HepG2 (cell line): ENCODE results near the gene CLCC1. TPM values are rescaled to one million over a fixed set of nuclear protein-coding genes. Genes with fewer than 3 reads are reported as not detected.

ENCODE experiments used
- ATAC-seq: fragments of 200-7000 bp; cut with Tn5 transposase; 3 replicates; pipeline ENCODE4 v1.9.1; 2020; ENCODE audit warnings: mild to moderate bottlenecking, moderate library complexity
- BruUV-seq: library from RNA; stranded (reverse); fragments of 400-500 nt; replicated peaks from 2 replicates; lab custom pipeline; 2021; lab: Mats Ljungman, UMichigan
- CTCF ChIA-PET: fragments of 300-600 bp; formaldehyde crosslinking; extraction: SDS; loops from one replicate; lab custom pipeline; 2021; ENCODE audit warnings: low total read pairs, inconsistent platforms, low intra/inter-chr PET ratio; lab: Yijun Ruan, JAX
- POLR2A ChIA-PET: fragments of 350-600 bp; sonication (Branson Sonifier 250); formaldehyde crosslinking; loops from one replicate; lab custom pipeline; 2020; ENCODE audit warnings: antibody characterized with exemption, inconsistent platforms; lab: Yijun Ruan, JAX
- DNase-seq: peaks from one replicate; pipeline ENCODE4 v3.0.0-alpha.2; 2015; ENCODE audit warnings: low spot score
- FAIRE-seq: peaks from 3 replicates; lab custom pipeline; 2011; peaks lifted over from hg19 to GRCh38; lab: Jason Lieb, UNC
- H2AFZ ChIP-seq: one replicate; pipeline ENCODE4 v1.6.1; 2011; ENCODE audit warnings: low read length, inconsistent platforms
- H3K27ac ChIP-seq: fragments of 300-600 bp; 3 replicates; pipeline ENCODE4 v1.8.0; 2011; ENCODE audit warnings: mixed run types, mild to moderate bottlenecking, mixed read lengths, low read length, inconsistent platforms; ENCODE audit not compliant: insufficient read depth; ENCODE audit errors: extremely low read length
- H3K27me3 ChIP-seq, 2 experiments: fragments of 200-600 bp in 1 of 2; 2 replicates in 1 of 2; 3 replicates in 1 of 2; pipeline versions ENCODE4 v1.6.0 to v1.8.0; 2011; ENCODE audit warnings: low read length in 2 of 2, mild to moderate bottlenecking in 2 of 2, moderate library complexity in 2 of 2, inconsistent platforms in 1 of 2; ENCODE audit not compliant: insufficient read depth in 2 of 2, control insufficient read depth in 1 of 2
- H3K36me3 ChIP-seq, 2 experiments: fragments of 200-600 bp in 1 of 2; replicated peaks in 1 of 2; 2 replicates in 1 of 2; 3 replicates in 1 of 2; pipeline versions ENCODE4 v1.5.1 to v1.8.0; 2011; ENCODE audit warnings: low read length in 2 of 2, inconsistent platforms in 1 of 2; ENCODE audit not compliant: insufficient read depth in 2 of 2, control insufficient read depth in 1 of 2
- H3K4me1 ChIP-seq: 2 replicates; pipeline ENCODE4 v1.5.1; 2012; ENCODE audit warnings: low read length, inconsistent platforms; ENCODE audit not compliant: insufficient read depth
- H3K4me2 ChIP-seq: 2 replicates; pipeline ENCODE4 v1.6.0; 2011; ENCODE audit warnings: low read depth, low read length, inconsistent platforms
- H3K4me3 ChIP-seq, 3 experiments: fragments of 200-600 bp in 1 of 3; sonication (generic), shearing (Covaris generic) in 1 of 3; replicated peaks in 1 of 3; 2 replicates each; pipeline ENCODE4 v1.5.1; 2011 to 2016; ENCODE audit warnings: low read length in 3 of 3, inconsistent platforms in 2 of 3, low read depth in 2 of 3, mild to moderate bottlenecking in 2 of 3, control low read depth in 1 of 3, mixed read lengths in 1 of 3; ENCODE audit not compliant: insufficient read depth in 1 of 3
- H3K79me2 ChIP-seq: one replicate; pipeline ENCODE4 v1.6.1; 2011; ENCODE audit warnings: low read length, inconsistent platforms; ENCODE audit not compliant: insufficient read depth
- H3K9ac ChIP-seq: 2 replicates; pipeline ENCODE4 v1.6.0; 2011; ENCODE audit warnings: mild to moderate bottlenecking, low read depth, low read length, inconsistent platforms; ENCODE audit not compliant: insufficient read depth
- H3K9me3 ChIP-seq: 2 replicates; pipeline ENCODE4 v1.5.1; 2012; ENCODE audit warnings: mild to moderate bottlenecking, low read length
- H4K20me1 ChIP-seq: 2 replicates; pipeline ENCODE4 v1.6.0; 2011; ENCODE audit warnings: inconsistent platforms, mild to moderate bottlenecking, low read length, moderate library complexity; ENCODE audit not compliant: insufficient read depth
- ESRRA ChIP-seq: sonication (generic); formaldehyde crosslinking; IDR thresholded peaks from 2 replicates; pipeline ENCODE4 v1.5.1; 2020; ENCODE audit warnings: mild to moderate bottlenecking, low read depth, missing genetic modification reagents
- IRX3 ChIP-seq: sonication (generic); formaldehyde crosslinking; IDR thresholded peaks from 2 replicates; pipeline ENCODE4 v1.8.1; 2023; ENCODE audit warnings: mild to moderate bottlenecking, low read depth, missing genetic modification reagents, borderline replicate concordance
- JARID2 ChIP-seq: sonication (generic); formaldehyde crosslinking; IDR thresholded peaks from 2 replicates; pipeline ENCODE4 v1.8.1; 2023; ENCODE audit warnings: missing genetic modification reagents, inconsistent platforms; ENCODE audit not compliant: insufficient replicate concordance
- KLF12 ChIP-seq: sonication (generic); formaldehyde crosslinking; IDR thresholded peaks from 2 replicates; pipeline ENCODE4 v1.4.0; 2020; ENCODE audit warnings: missing genetic modification reagents, borderline replicate concordance
- KMT2A ChIP-seq: sonication (generic); formaldehyde crosslinking; IDR thresholded peaks from 2 replicates; pipeline ENCODE4 v1.4.0; 2020; ENCODE audit warnings: missing genetic modification reagents
- NKX3-1 ChIP-seq: sonication (generic); formaldehyde crosslinking; IDR thresholded peaks from 2 replicates; pipeline ENCODE4 v1.5.0; 2020; ENCODE audit warnings: missing genetic modification reagents
- PAX8 ChIP-seq: sonication (generic); formaldehyde crosslinking; IDR thresholded peaks from 2 replicates; pipeline ENCODE4 v1.8.0; 2022; ENCODE audit warnings: mild to moderate bottlenecking, missing genetic modification reagents, borderline replicate concordance
- PCBP1 ChIP-seq: fragments of 200-400 bp; formaldehyde crosslinking; IDR thresholded peaks from 2 replicates; pipeline ENCODE4 v1.6.1; 2017; ENCODE audit warnings: mild to moderate bottlenecking, low read depth, low read length, borderline replicate concordance
- REPIN1 ChIP-seq: sonication (generic); formaldehyde crosslinking; IDR thresholded peaks from 2 replicates; pipeline ENCODE4 v1.8.0; 2022; ENCODE audit warnings: missing genetic modification reagents, low read depth, mild to moderate bottlenecking, borderline replicate concordance
- TOE1 ChIP-seq: sonication (generic); formaldehyde crosslinking; IDR thresholded peaks from 2 replicates; pipeline ENCODE4 v1.4.0; 2020; ENCODE audit warnings: mild to moderate bottlenecking, missing genetic modification reagents
- ZBTB8A ChIP-seq: sonication (generic); formaldehyde crosslinking; IDR thresholded peaks from 2 replicates; pipeline ENCODE4 v1.4.0; 2020; ENCODE audit warnings: mild to moderate bottlenecking, low read depth, missing genetic modification reagents, borderline replicate concordance
- ZFP36L1 ChIP-seq: sonication (generic); formaldehyde crosslinking; IDR thresholded peaks from 2 replicates; pipeline ENCODE4 v1.8.0; 2022; ENCODE audit warnings: mild to moderate bottlenecking, missing genetic modification reagents, moderate library complexity
- ZNF225 ChIP-seq: sonication (generic); formaldehyde crosslinking; IDR thresholded peaks from 2 replicates; pipeline ENCODE4 v1.4.0; 2020; ENCODE audit warnings: mild to moderate bottlenecking, missing genetic modification reagents
- ZNF567 ChIP-seq: sonication (generic); formaldehyde crosslinking; IDR thresholded peaks from 2 replicates; pipeline ENCODE4 v1.8.1; 2023; ENCODE audit warnings: mild to moderate bottlenecking, missing genetic modification reagents, borderline replicate concordance
- ZNF569 ChIP-seq: sonication (generic); formaldehyde crosslinking; IDR thresholded peaks from 2 replicates; pipeline ENCODE4 v1.5.0; 2020; ENCODE audit warnings: mild to moderate bottlenecking, missing genetic modification reagents, moderate library complexity, borderline replicate concordance
- ZNF670 ChIP-seq: sonication (generic); formaldehyde crosslinking; IDR thresholded peaks from 2 replicates; pipeline ENCODE4 v1.8.0; 2022; ENCODE audit warnings: mild to moderate bottlenecking, missing genetic modification reagents, borderline replicate concordance
- ZNF678 ChIP-seq: sonication (generic); formaldehyde crosslinking; IDR thresholded peaks from 2 replicates; pipeline ENCODE4 v1.4.0; 2020; ENCODE audit warnings: mild to moderate bottlenecking, missing genetic modification reagents
- ZZZ3 ChIP-seq: sonication (generic); formaldehyde crosslinking; IDR thresholded peaks from 2 replicates; pipeline ENCODE4 v1.4.0; 2020; ENCODE audit warnings: missing genetic modification reagents, mild to moderate bottlenecking, borderline replicate concordance
- WGBS: methylation state at CpG from one replicate; pipeline ENCODE4 v1.1.6; 2017; ENCODE audit warnings: low lambda C conversion rate; 5-methylcytosine and 5-hydroxymethylcytosine counted together
- in situ Hi-C: cut with HindIII; loops from 2 replicates; pipeline ENCODE4 v1.10.0; 2017; ENCODE audit warnings: low pct_unique_long_range_greater_than_20kb; ENCODE audit not compliant: extremely low pct_ligation_motif_present
- intact Hi-C: fragments of 100-400 bp; cut with micrococcal nuclease; formaldehyde crosslinking; loops from one replicate; pipeline ENCODE4 v1.10.0; 2022; ENCODE audit not compliant: unreplicated experiment
- polyA plus RNA-seq, 8 experiments: library from polyadenylated mRNA; depleted of rRNA in 3 of 8; stranded (reverse) in 7 of 8; unstranded in 1 of 8; fragments of >200 nt; fragmentation: Illumina TruSeq in 4 of 8; extraction: Trizol in 4 of 8; gene quantifications; 2 replicates each; pipeline versions ENCODE4 v1.2.1 to v1.2.3, GENCODE V29; 2011 to 2016; ENCODE audit warnings: low read depth in 4 of 8, missing spikeins in 1 of 8, mixed read lengths in 1 of 8; ENCODE audit not compliant: insufficient read depth in 1 of 8
- total RNA-seq, 5 experiments: library from RNA; depleted of rRNA; stranded (reverse); fragments of >200 nt; fragmentation: Illumina TruSeq; extraction: Trizol; gene quantifications; 2 replicates each; pipeline ENCODE4 v1.2.3, GENCODE V29; 2016; ENCODE audit warnings: low read depth in 1 of 5
- TF ChIP-seq, protein P1 (sequence below), 2 experiments: sonication (generic) in 1 of 2; formaldehyde crosslinking in 1 of 2; IDR thresholded peaks; 2 replicates each; pipeline versions ENCODE4 v1.5.1 to v1.6.1; 2011 to 2020; ENCODE audit warnings: borderline replicate concordance in 1 of 2, low read depth in 1 of 2, low read length in 1 of 2, mild to moderate bottlenecking in 1 of 2, missing genetic modification reagents in 1 of 2, moderate library complexity in 1 of 2
- TF ChIP-seq, protein P2 (sequence below): sonication (generic); formaldehyde crosslinking; IDR thresholded peaks from 2 replicates; pipeline ENCODE4; 2020; ENCODE audit warnings: missing genetic modification reagents, mild to moderate bottlenecking, borderline replicate concordance

CLCC1 gene
- total and polyA plus RNA-seq, 2 of the 13 experiments (the other 11 are each of a cell fraction or from before 2014, with no cell fraction given), result 16.0 to 25.8 TPM

DNA sequence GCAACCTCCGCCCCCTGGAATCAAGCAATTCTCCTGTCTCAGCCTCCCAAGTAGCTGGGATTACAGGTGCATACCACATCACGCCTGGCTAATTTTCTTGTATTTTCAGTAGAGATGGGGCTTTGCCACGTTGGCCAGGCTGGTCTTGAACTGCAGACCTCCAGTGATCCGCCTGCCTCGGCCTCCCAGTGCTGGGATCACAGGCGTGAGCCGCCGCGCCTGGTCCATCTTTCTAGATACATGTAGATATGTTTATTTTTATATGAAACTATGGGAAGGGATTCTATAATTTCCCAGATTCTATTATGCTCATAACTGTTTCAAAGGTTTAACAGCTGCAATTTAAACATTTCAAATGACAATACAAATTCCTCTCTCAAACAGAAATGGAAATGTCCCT is 27.1 kb downstream of the CLCC1 start:
- Histone ChIP-seq H4K20me1 (no peaks in the 10 kb centered on the region), H3K27me3 (no peaks in the 10 kb centered on the region), H3K9ac (no peak overlapping the region), H3K36me3 (peaks cover 23 to 73% of the 10 kb centered on the region in 2 experiments), H3K4me2 (no peak overlapping the region), H3K27ac (no peak overlapping the region), H3K4me3 (no peak overlapping the region), H3K4me1 (no peaks in the 10 kb centered on the region), H3K79me2 (no peaks in the 10 kb centered on the region), H2AFZ (no peak overlapping the region), H3K9me3 (no peaks in the 10 kb centered on the region)
- POLR2A ChIA-PET, result no interaction called here
- ATAC-seq, result no peak
- no peak for FAIRE-seq
- BruUV-seq, result no TSS peak
- TF ChIP-seq ZNF670 (CRISPR knock-in tag) (no peak), TOE1 (CRISPR knock-in tag) (no peak), ZBTB8A (CRISPR knock-in tag) (no peak), IRX3 (CRISPR knock-in tag) (no peak), REPIN1 (CRISPR knock-in tag) (no peak), ZFP36L1 (CRISPR knock-in tag) (no peak), ZZZ3 (no peak), KMT2A (no peak), NKX3-1 (CRISPR knock-in tag) (no peak), ZNF225 (CRISPR knock-in tag) (no peak), ZNF569 (no peak), KLF12 (CRISPR knock-in tag) (no peak), ESRRA (CRISPR knock-in tag) (no peak), JARID2 (CRISPR knock-in tag) (no peak), PAX8 (CRISPR knock-in tag) (no peak), ZNF567 (no peak), PCBP1 (no peak), ZNF678 (no peak)
- TF ChIP-seq, protein P1, sequence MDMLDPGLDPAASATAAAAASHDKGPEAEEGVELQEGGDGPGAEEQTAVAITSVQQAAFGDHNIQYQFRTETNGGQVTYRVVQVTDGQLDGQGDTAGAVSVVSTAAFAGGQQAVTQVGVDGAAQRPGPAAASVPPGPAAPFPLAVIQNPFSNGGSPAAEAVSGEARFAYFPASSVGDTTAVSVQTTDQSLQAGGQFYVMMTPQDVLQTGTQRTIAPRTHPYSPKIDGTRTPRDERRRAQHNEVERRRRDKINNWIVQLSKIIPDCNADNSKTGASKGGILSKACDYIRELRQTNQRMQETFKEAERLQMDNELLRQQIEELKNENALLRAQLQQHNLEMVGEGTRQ (IDR thresholded peaks at IDR 0.05; ENCODE audit: low read depth, low read length), result no peak
- TF ChIP-seq, protein P1 (CRISPR knock-in tag; IDR thresholded peaks at IDR 0.05; ENCODE audit: borderline replicate concordance), result no peak
- TF ChIP-seq, protein P2, sequence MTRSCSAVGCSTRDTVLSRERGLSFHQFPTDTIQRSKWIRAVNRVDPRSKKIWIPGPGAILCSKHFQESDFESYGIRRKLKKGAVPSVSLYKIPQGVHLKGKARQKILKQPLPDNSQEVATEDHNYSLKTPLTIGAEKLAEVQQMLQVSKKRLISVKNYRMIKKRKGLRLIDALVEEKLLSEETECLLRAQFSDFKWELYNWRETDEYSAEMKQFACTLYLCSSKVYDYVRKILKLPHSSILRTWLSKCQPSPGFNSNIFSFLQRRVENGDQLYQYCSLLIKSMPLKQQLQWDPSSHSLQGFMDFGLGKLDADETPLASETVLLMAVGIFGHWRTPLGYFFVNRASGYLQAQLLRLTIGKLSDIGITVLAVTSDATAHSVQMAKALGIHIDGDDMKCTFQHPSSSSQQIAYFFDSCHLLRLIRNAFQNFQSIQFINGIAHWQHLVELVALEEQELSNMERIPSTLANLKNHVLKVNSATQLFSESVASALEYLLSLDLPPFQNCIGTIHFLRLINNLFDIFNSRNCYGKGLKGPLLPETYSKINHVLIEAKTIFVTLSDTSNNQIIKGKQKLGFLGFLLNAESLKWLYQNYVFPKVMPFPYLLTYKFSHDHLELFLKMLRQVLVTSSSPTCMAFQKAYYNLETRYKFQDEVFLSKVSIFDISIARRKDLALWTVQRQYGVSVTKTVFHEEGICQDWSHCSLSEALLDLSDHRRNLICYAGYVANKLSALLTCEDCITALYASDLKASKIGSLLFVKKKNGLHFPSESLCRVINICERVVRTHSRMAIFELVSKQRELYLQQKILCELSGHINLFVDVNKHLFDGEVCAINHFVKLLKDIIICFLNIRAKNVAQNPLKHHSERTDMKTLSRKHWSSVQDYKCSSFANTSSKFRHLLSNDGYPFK (CRISPR knock-in tag), result no peak
- intact Hi-C loops (no loop called here), in situ Hi-C loops (no loop called here)
- CTCF ChIA-PET, result no interaction called here
- no peak for DNase-seq
- 98% methylated on average over 9 of the region's 9 CpGs for WGBS
